ENCODE results near the gene CRLF1.

- TF ChIP-seq POLR2A (IDR thresholded peaks at IDR 0.05; ENCODE audit: low read depth) = no peak
- no peak for TF ChIP-seq CTCF (IDR thresholded peaks at IDR 0.05)
Measured at GRCh38 chr19:18618236-18618635, 11.6 kb upstream of the CRLF1 start.

All from esophagus muscularis mucosa (tissue), 3 donors.